Measurements from ENCODE around the gene CBY2.

Gene CBY2

DNA sequence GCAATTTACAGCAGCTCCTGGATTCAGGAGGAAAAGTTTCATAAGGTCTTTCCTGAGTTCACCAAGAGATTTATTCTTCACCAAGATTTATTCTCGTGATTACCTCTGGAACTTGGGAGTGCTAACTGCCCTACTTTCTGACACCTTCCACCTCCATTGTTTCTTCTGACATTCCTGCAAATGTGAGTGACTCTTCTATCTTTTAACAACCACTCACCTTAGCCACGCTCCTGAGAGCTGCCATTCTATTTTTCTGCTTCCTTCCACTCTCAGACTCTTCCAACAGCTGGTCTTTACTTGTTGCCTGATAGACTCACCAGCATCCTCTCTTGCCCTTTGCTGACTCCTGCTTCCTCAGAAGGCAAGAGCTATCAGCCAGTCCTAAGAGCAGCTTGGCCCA, 11.5 kb upstream of the CBY2 start:
- TF ChIP-seq, protein P1, sequence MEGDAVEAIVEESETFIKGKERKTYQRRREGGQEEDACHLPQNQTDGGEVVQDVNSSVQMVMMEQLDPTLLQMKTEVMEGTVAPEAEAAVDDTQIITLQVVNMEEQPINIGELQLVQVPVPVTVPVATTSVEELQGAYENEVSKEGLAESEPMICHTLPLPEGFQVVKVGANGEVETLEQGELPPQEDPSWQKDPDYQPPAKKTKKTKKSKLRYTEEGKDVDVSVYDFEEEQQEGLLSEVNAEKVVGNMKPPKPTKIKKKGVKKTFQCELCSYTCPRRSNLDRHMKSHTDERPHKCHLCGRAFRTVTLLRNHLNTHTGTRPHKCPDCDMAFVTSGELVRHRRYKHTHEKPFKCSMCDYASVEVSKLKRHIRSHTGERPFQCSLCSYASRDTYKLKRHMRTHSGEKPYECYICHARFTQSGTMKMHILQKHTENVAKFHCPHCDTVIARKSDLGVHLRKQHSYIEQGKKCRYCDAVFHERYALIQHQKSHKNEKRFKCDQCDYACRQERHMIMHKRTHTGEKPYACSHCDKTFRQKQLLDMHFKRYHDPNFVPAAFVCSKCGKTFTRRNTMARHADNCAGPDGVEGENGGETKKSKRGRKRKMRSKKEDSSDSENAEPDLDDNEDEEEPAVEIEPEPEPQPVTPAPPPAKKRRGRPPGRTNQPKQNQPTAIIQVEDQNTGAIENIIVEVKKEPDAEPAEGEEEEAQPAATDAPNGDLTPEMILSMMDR (IDR thresholded peaks at IDR 0.05; ENCODE audit: borderline replicate concordance, insufficient read depth, low read depth, low read length) = no peak
- no peak overlapping the region for H3K4me3 ChIP-seq (ENCODE audit: low read depth, low read length)

DNA sequence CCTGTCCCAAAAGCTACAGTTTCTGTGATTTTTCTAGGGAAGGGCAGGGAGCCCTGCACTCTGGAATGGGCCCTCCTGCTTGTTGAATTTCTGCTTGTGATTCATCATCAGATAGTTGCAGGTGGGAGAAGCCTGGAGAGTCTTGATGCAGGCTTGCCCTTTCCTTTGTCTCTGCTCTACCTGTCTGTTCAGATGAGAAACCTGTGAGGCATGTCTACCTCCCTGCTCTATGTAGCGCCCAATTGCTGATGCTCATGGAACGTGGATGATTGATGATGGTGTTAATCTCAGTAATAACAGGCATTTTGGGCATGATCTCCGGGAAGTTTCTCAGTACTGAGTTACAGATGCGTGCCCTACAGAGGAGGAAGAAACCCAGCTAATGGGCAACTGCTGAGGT, 10.9 kb upstream of the CBY2 start:
- H3K4me3 ChIP-seq (ENCODE audit: low read depth, low read length) = no peak overlapping the region

DNA sequence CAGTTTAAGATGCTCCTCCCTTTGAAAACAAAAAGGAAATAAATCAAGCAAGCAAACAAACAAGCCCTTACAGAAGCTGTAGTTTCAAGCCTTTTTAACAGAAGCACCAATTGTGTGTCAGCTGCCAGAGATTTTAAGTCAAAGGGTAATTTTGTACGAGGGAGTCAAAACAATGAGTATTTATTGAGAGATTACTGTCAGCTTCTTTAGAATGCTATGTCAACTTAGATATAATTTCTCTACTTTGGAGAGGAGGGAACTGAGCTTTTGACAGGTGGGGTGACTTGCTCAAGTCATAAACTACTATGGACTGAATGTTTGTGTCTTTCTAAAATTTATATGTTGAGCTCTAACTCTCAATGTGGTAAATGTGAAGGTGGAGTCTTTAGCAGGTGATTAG, 10.5 kb upstream of the CBY2 start:
- TF ChIP-seq, protein P1 (IDR thresholded peaks at IDR 0.05; ENCODE audit: borderline replicate concordance, insufficient read depth, low read depth, low read length) = no peak
- H3K4me3 ChIP-seq (ENCODE audit: low read depth, low read length) = no peak overlapping the region

More for the DNA sequence above, 10.9 kb upstream of the CBY2 start:
- TF ChIP-seq, protein P1 (IDR thresholded peaks at IDR 0.05; ENCODE audit: borderline replicate concordance, insufficient read depth, low read depth, low read length) = no peak

DNA sequence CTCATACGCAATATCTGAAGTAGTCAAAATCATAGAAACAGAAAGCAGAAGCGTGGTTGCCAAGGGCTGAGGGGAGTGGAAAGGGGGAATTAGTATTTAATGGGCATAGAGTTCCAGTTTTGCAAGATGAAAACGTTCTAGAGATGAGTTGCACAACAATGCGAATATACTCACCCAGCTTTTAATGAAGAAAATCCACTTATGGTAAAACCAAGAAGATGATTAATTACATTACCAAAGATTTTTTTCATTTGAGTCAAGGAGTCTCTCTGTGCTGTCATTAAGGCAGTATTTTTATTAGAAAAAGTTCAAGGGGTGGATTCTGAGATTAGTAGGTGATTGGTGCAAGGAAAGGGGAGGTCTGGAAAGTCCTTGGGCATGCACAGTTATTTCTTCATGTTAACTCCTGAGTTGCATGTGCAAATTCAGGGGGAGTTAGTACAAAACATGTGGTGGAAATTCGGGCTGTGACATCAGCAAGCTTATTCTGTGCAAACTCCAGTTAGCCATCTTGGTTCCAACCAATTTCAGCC, 6.9 kb upstream of the CBY2 start:
- no peak overlapping the region for H3K4me3 ChIP-seq (ENCODE audit: low read depth, low read length)
- TF ChIP-seq, protein P1 (IDR thresholded peaks at IDR 0.05; ENCODE audit: borderline replicate concordance, insufficient read depth, low read depth, low read length) = no peak

DNA sequence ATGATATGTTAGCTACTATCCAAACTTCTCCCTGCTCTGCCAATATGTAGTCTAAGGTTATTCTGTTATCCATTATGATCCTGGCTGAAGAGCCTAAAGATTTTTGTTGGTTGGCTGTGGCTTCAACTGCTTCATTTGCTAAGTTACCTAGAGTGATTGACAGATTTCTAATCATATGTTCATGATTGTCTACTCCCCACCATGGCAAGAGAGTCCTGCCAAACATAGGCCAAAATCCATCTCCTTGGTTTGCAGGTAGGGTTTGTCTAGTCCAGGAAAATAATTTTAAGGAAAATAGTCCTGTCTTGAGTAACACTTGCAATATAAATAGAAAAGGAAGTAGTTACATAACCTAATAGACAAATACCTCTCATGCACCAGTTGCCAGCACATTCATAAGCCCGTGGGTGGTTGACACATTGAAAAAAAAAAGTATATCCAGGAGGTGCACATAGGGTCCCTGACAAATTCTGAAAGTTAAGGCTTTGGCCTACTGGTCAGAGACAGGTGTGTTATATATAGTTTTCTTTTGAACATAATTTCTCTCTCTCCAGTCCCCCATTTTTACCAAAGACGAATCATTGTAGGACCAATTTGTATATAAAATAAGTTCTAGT, 5.4 kb upstream of the CBY2 start:
- TF ChIP-seq, protein P1 (IDR thresholded peaks at IDR 0.05; ENCODE audit: borderline replicate concordance, insufficient read depth, low read depth, low read length) = no peak

DNA sequence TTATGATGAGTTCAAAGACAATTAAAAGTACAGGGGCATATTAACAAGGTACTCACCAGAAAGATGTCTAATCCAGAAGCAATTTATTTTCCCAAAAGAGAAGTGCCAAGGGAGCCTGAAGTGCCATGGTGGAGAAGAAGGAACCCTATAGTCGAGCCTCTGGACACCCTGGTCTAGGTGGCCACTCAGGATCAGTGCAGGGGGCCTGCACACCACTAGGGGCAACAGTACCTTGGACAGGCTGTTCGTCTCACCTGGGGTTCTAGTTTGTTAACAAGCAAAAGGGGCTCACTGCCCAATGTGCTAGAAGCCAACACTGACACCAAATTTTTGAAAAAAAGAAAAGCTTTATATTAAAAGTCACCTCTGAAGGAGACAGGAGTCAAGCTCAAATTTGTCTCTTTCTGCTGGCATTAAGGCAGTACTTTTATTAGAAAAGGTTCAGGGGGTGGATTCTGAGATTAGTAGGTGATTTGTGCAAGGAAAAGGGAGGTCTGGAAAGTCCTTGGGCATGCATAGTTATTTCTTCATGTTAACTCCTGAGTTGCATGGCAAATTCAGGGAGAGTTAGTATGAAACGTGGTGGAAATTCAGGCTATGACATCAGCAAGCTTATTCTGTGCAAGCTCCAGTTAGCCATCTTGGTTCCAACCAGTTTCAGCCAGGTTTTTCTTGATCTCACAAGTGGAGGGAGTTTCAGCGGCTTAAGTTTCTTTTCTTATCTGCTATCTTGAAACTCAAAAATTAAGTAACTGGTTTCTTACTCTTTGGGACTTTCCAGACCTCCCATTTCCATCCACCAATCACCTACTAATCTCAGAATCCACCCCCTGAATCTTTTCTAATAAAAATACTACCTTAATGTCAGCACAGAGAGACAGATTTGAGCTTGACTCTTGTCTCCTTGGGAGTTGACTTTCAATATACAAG, 884 bp upstream of the CBY2 start:
- H3K4me3 ChIP-seq (ENCODE audit: low read depth, low read length) = peak overlapping the region; percentile 43

More for the DNA sequence above, 5.4 kb upstream of the CBY2 start:
- no peak overlapping the region for H3K4me3 ChIP-seq (ENCODE audit: low read depth, low read length)

More for the DNA sequence above, 884 bp upstream of the CBY2 start:
- TF ChIP-seq, protein P1 (IDR thresholded peaks at IDR 0.05; ENCODE audit: borderline replicate concordance, insufficient read depth, low read depth, low read length) = peak; percentile 60; the same call in 1 of the 2 replicates
